ENCODE measurements around the gene IFITM2. TPM values are rescaled to one million over a fixed set of nuclear protein-coding genes. Genes with fewer than 3 reads are reported as not detected.
"Not testable (repeated sequence)": the region's sequence is repeated elsewhere in the genome, so short reads cannot be mapped to it uniquely, and the experiment has no call there.

IFITM2 gene
- polyA plus RNA-seq, 1 experiment: 219 TPM

GRCh38 chr11:313304-313786 is 5.7 kb downstream of the IFITM2 start:
- CTCF ChIA-PET: no interaction called here

GRCh38 chr11:313787-314553 is 6.4 kb downstream of the IFITM2 start, which contains the start of gene IFITM1:
IFITM1 (plus strand) TSS chr11:314040; CDS start chr11:314171, 131 bp downstream.
- Histone ChIP-seq H3K27me3 (ENCODE audit: control insufficient read depth, insufficient read depth, low read length) (no peaks in the 10 kb centered on the region), H3K9me3 (ENCODE audit: control insufficient read depth, insufficient read depth, low read length) (peaks cover 7% of the 10 kb centered on the region; the same call in 1 of the 2 replicates), H3K4me3 (ENCODE audit: low read depth, low read length) (peak within 1 kb of the TSS; percentile 61), H3K27ac (ENCODE audit: low read depth, low read length) (peak within 1 kb of the TSS; percentile 61)
- CTCF ChIA-PET: no interaction called here
- TF ChIP-seq, protein P1, sequence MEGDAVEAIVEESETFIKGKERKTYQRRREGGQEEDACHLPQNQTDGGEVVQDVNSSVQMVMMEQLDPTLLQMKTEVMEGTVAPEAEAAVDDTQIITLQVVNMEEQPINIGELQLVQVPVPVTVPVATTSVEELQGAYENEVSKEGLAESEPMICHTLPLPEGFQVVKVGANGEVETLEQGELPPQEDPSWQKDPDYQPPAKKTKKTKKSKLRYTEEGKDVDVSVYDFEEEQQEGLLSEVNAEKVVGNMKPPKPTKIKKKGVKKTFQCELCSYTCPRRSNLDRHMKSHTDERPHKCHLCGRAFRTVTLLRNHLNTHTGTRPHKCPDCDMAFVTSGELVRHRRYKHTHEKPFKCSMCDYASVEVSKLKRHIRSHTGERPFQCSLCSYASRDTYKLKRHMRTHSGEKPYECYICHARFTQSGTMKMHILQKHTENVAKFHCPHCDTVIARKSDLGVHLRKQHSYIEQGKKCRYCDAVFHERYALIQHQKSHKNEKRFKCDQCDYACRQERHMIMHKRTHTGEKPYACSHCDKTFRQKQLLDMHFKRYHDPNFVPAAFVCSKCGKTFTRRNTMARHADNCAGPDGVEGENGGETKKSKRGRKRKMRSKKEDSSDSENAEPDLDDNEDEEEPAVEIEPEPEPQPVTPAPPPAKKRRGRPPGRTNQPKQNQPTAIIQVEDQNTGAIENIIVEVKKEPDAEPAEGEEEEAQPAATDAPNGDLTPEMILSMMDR (IDR thresholded peaks at IDR 0.05; ENCODE audit: low read depth, low read length): no peak
- POLR2A ChIA-PET: no interaction called here
- DNase-seq (ENCODE audit: low read depth, low spot score): peak; percentile 43

More at GRCh38 chr11:313304-313786, 5.7 kb downstream of the IFITM2 start:
- no peaks in the 10 kb centered on the region for H3K27me3 ChIP-seq (ENCODE audit: control insufficient read depth, insufficient read depth, low read length)
- H3K27ac ChIP-seq (ENCODE audit: low read depth, low read length): peak overlapping the region; percentile 61
- H3K9me3 ChIP-seq (ENCODE audit: control insufficient read depth, insufficient read depth, low read length): peaks cover 7% of the 10 kb centered on the region; the same call in 1 of the 2 replicates
- POLR2A ChIA-PET: no interaction called here
- TF ChIP-seq, protein P1 (IDR thresholded peaks at IDR 0.05; ENCODE audit: low read depth, low read length): no peak
- H3K4me3 ChIP-seq (ENCODE audit: low read depth, low read length): no peak overlapping the region
- no peak for DNase-seq (ENCODE audit: low read depth, low spot score)

DNA sequence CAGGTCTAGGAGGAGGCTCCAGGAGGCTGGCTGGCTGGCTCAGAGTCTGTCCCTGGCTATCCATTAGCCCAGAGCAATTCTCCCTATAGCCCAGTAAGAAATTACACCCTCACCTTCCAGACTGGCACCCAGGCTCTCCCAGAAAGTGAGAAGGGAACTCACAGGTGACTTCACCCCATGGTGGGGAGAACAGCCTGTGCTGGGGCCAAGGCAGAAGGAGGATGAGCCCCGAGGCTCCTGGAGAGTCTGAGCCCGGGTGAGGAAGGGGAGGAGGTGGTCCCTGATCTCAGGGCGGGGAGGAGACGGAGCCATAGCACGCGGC is 6.9 kb downstream of the IFITM2 start:
- H3K27me3 ChIP-seq (ENCODE audit: control insufficient read depth, insufficient read depth, low read length); H3K27ac ChIP-seq (ENCODE audit: low read depth, low read length); POLR2A ChIA-PET; CTCF ChIA-PET; DNase-seq (ENCODE audit: low read depth, low spot score); H3K9me3 ChIP-seq (ENCODE audit: control insufficient read depth, insufficient read depth, low read length): not testable (repeated sequence)
- peak overlapping the region; percentile 61 for H3K4me3 ChIP-seq (ENCODE audit: low read depth, low read length)

GRCh38 chr11:315051-315481 is 7.5 kb downstream of the IFITM2 start:
- peak overlapping the region; percentile 29; the same call in 1 of the 2 replicates for H3K4me3 ChIP-seq (ENCODE audit: low read depth, low read length)
- DNase-seq (ENCODE audit: low read depth, low spot score): no peak
- CTCF ChIA-PET: interaction anchor here (0.7 to 1.3 kb wide), 2 partner anchors 10 to 131 kb away, joined by 3 to 5 read pairs; no protein-coding TSS in a partner anchor
- TF ChIP-seq, protein P1 (IDR thresholded peaks at IDR 0.05; ENCODE audit: low read depth, low read length): no peak
- no peaks in the 10 kb centered on the region for H3K27me3 ChIP-seq (ENCODE audit: control insufficient read depth, insufficient read depth, low read length)
- peaks cover 7% of the 10 kb centered on the region; the same call in 1 of the 2 replicates for H3K9me3 ChIP-seq (ENCODE audit: control insufficient read depth, insufficient read depth, low read length)
- POLR2A ChIA-PET: interaction anchor here (0.5 to 2.0 kb wide), 2 partner anchors 40 to 303 kb away, joined by 3 to 8 read pairs; no protein-coding TSS in a partner anchor
- H3K27ac ChIP-seq (ENCODE audit: low read depth, low read length): no peak overlapping the region

GRCh38 chr11:315516-315994 is 7.9 kb downstream of the IFITM2 start:
- Histone ChIP-seq H3K9me3 (ENCODE audit: control insufficient read depth, insufficient read depth, low read length) (peaks cover 7% of the 10 kb centered on the region; the same call in 1 of the 2 replicates), H3K4me3 (ENCODE audit: low read depth, low read length) (0 out of 2 replicates have a peak overlapping the region, but pooled peaks have one; percentile 7), H3K27ac (ENCODE audit: low read depth, low read length) (no peak overlapping the region), H3K27me3 (ENCODE audit: control insufficient read depth, insufficient read depth, low read length) (no peaks in the 10 kb centered on the region)
- POLR2A ChIA-PET: interaction anchor here (0.5 to 2.0 kb wide), 2 partner anchors 40 to 303 kb away, joined by 3 to 8 read pairs; no protein-coding TSS in a partner anchor
- CTCF ChIA-PET: interaction anchor here (0.7 to 1.3 kb wide), 2 partner anchors 10 to 130 kb away, joined by 3 to 5 read pairs; no protein-coding TSS in a partner anchor
- TF ChIP-seq, protein P1 (IDR thresholded peaks at IDR 0.05; ENCODE audit: low read depth, low read length): no peak
- no peak for DNase-seq (ENCODE audit: low read depth, low spot score)
